Parathyroid adenoma (tissue), 2 donors: ENCODE results near the gene CDKN2A.

ENCODE experiments used
- H2AFZ ChIP-seq: fragments of 300-600 bp; sonication (generic); one replicate; pipeline ENCODE4 v1.7.0; 2017; ENCODE audit warnings: antibody characterized with exemption, mild to moderate bottlenecking
- H3K27ac ChIP-seq: fragments of 300-600 bp; sonication (generic); one replicate; pipeline ENCODE4 v1.7.0; 2017
- H3K27me3 ChIP-seq: fragments of 300-600 bp; sonication (generic); one replicate; pipeline ENCODE4 v1.7.0; 2017; ENCODE audit warnings: low read length; ENCODE audit not compliant: control insufficient read depth, insufficient read depth
- H3K36me3 ChIP-seq: fragments of 300-600 bp; sonication (generic); one replicate; pipeline ENCODE4 v1.7.0; 2017; ENCODE audit warnings: low read length; ENCODE audit not compliant: control insufficient read depth, insufficient read depth
- H3K4me1 ChIP-seq: fragments of 300-600 bp; sonication (generic); one replicate; pipeline ENCODE4 v1.7.0; 2017; ENCODE audit warnings: control low read depth
- H3K4me2 ChIP-seq: fragments of 300-600 bp; sonication (generic); one replicate; pipeline ENCODE4 v1.7.0; 2017; ENCODE audit warnings: low read length
- H3K4me3 ChIP-seq: fragments of 300-600 bp; sonication (generic); one replicate; pipeline ENCODE4 v1.7.0; 2017; ENCODE audit warnings: low read depth, low read length
- H3K79me2 ChIP-seq: fragments of 300-600 bp; sonication (generic); one replicate; pipeline ENCODE4 v1.7.0; 2017; ENCODE audit warnings: control low read depth
- H3K9ac ChIP-seq: fragments of 300-600 bp; sonication (generic); one replicate; pipeline ENCODE4 v1.7.0; 2017; ENCODE audit warnings: mild to moderate bottlenecking
- H3K9me3 ChIP-seq: fragments of 300-600 bp; sonication (generic); one replicate; pipeline ENCODE4 v1.7.0; 2017; ENCODE audit warnings: low read length; ENCODE audit not compliant: control insufficient read depth
- CTCF ChIP-seq: fragments of 300-600 bp; sonication (generic); IDR thresholded peaks from one replicate; pipeline ENCODE4 v1.7.0; 2017; ENCODE audit warnings: antibody characterized with exemption, mild to moderate bottlenecking
- donor health status: primary hyperparathyroidism.

Gene CDKN2A

GRCh38 chr9:21958833-21959232 lies 35.4 kb downstream of the CDKN2A start:
- H3K27ac ChIP-seq, result no peak overlapping the region
- no peaks in the 10 kb centered on the region for H3K79me2 ChIP-seq
- no peaks in the 10 kb centered on the region for H3K4me1 ChIP-seq
- no peaks in the 10 kb centered on the region for H3K9me3 ChIP-seq
- no peak overlapping the region for H3K9ac ChIP-seq
- no peak overlapping the region for H3K4me3 ChIP-seq
- H3K4me2 ChIP-seq, result no peak overlapping the region
- no peaks in the 10 kb centered on the region for H3K36me3 ChIP-seq
- TF ChIP-seq CTCF, result no peak
- no peak overlapping the region for H2AFZ ChIP-seq
- no peaks in the 10 kb centered on the region for H3K27me3 ChIP-seq

- Histone ChIP-seq H3K27me3 (no peaks in the 10 kb centered on the region), H3K27ac (no peak overlapping the region), H2AFZ (no peak overlapping the region), H3K4me1 (no peaks in the 10 kb centered on the region), H3K9ac (no peak overlapping the region), H3K4me2 (no peak overlapping the region), H3K4me3 (no peak overlapping the region), H3K9me3 (no peaks in the 10 kb centered on the region), H3K79me2 (no peaks in the 10 kb centered on the region), H3K36me3 (no peaks in the 10 kb centered on the region)
- TF ChIP-seq CTCF, result no peak
Measured at GRCh38 chr9:21945606-21946005, 48.6 kb downstream of the CDKN2A start.

- Histone ChIP-seq H3K4me1 (no peaks in the 10 kb centered on the region), H3K27ac (no peak overlapping the region), H3K27me3 (no peaks in the 10 kb centered on the region), H3K79me2 (no peaks in the 10 kb centered on the region), H3K36me3 (no peaks in the 10 kb centered on the region), H3K4me3 (no peak overlapping the region), H3K4me2 (no peak overlapping the region), H3K9ac (no peak overlapping the region), H2AFZ (no peak overlapping the region), H3K9me3 (no peaks in the 10 kb centered on the region)
- no peak for TF ChIP-seq CTCF
Measured at GRCh38 chr9:21943464-21943863, 50.7 kb downstream of the CDKN2A start.

GRCh38 chr9:21941337-21941995 lies 52.7 kb downstream of the CDKN2A start:
- Histone ChIP-seq H3K36me3 (no peaks in the 10 kb centered on the region), H3K79me2 (no peaks in the 10 kb centered on the region), H2AFZ (no peak overlapping the region), H3K4me1 (no peaks in the 10 kb centered on the region), H3K27ac (no peak overlapping the region), H3K4me2 (no peak overlapping the region), H3K27me3 (no peaks in the 10 kb centered on the region), H3K4me3 (no peak overlapping the region), H3K9ac (no peak overlapping the region), H3K9me3 (no peaks in the 10 kb centered on the region)
- TF ChIP-seq CTCF, result no peak

GRCh38 chr9:21936161-21936560 lies 58.0 kb downstream of the CDKN2A start:
- TF ChIP-seq CTCF, result no peak
- Histone ChIP-seq H3K79me2 (no peaks in the 10 kb centered on the region), H3K9ac (no peak overlapping the region)

More at GRCh38 chr9:21936161-21936560, 58.0 kb downstream of the CDKN2A start:
- Histone ChIP-seq H3K9me3 (no peaks in the 10 kb centered on the region), H3K4me1 (no peaks in the 10 kb centered on the region), H3K4me2 (no peak overlapping the region), H3K27ac (no peak overlapping the region), H3K36me3 (no peaks in the 10 kb centered on the region), H2AFZ (no peak overlapping the region), H3K27me3 (no peaks in the 10 kb centered on the region), H3K4me3 (no peak overlapping the region)
